Measurements from ENCODE around the gene RAD51B. TPM values are rescaled to one million over a fixed set of nuclear protein-coding genes. Genes with fewer than 3 reads are reported as not detected.

RAD51B gene
- total and polyA plus RNA-seq, 8 donors = 1.8 to 30.7 (median 15.3) TPM

- Histone ChIP-seq H3K36me3 (no peaks in the 10 kb centered on the region), H3K4me3 (no peak overlapping the region), H3K9me3 (no peaks in the 10 kb centered on the region), H3K27me3 (no peaks in the 10 kb centered on the region), H3K27ac (peak overlapping the region in 1 of 5 donors; percentile 14), H3K4me1 (peaks cover 38 to 73% (median 52%) of the 10 kb centered on the region in 4 donors)
- no peak for TF ChIP-seq POLR2A (IDR thresholded peaks at IDR 0.05)
- no peak for TF ChIP-seq POLR2AphosphoS5 (IDR thresholded peaks at IDR 0.05)
- no peak for TF ChIP-seq CTCF (IDR thresholded peaks at IDR 0.05)
- TF ChIP-seq EP300 (IDR thresholded peaks at IDR 0.05) = no peak
- intact Hi-C loops (cut with DNase I; ENCODE audit: low total_unique reads) = no loop called here
- WGBS, 5 donors = 25 to 55% (median 36%) methylated on average over 2 to 3 of the region's 3 CpGs
- DNase-seq = peak in 1 of 2 donors; percentile 52
These were observed 938.7 kb downstream of the RAD51B start for GRCh38 chr14:68758301-68758700.

GRCh38 chr14:68759017-68759560, 939.5 kb downstream of the RAD51B start:
- no peak overlapping the region for H3K27ac ChIP-seq
- H3K4me3 ChIP-seq = no peak overlapping the region
- no peak for DNase-seq
- 86 to 97% (median 93%) methylated on average over 8 of the region's 8 CpGs for WGBS, 5 donors
- TF ChIP-seq POLR2AphosphoS5 (IDR thresholded peaks at IDR 0.05) = no peak
- no peak for TF ChIP-seq EP300 (IDR thresholded peaks at IDR 0.05)
- TF ChIP-seq CTCF (IDR thresholded peaks at IDR 0.05) = no peak
- TF ChIP-seq POLR2A (IDR thresholded peaks at IDR 0.05) = no peak
- H3K9me3 ChIP-seq = no peaks in the 10 kb centered on the region
- H3K27me3 ChIP-seq = no peaks in the 10 kb centered on the region
- H3K36me3 ChIP-seq = no peaks in the 10 kb centered on the region
- peaks cover 43 to 80% (median 57%) of the 10 kb centered on the region in 4 donors for H3K4me1 ChIP-seq
- intact Hi-C loops (cut with DNase I; ENCODE audit: low total_unique reads) = no loop called here

- intact Hi-C loops (cut with DNase I; ENCODE audit: low total_unique reads) = no loop called here
- Histone ChIP-seq H3K27me3 (no peaks in the 10 kb centered on the region), H3K27ac (no peak overlapping the region), H3K4me3 (no peak overlapping the region), H3K4me1 (peaks cover 43 to 80% (median 59%) of the 10 kb centered on the region in 4 donors), H3K36me3 (no peaks in the 10 kb centered on the region), H3K9me3 (no peaks in the 10 kb centered on the region)
- no peak for TF ChIP-seq POLR2A (IDR thresholded peaks at IDR 0.05)
- no peak for TF ChIP-seq EP300 (IDR thresholded peaks at IDR 0.05)
- no peak for TF ChIP-seq POLR2AphosphoS5 (IDR thresholded peaks at IDR 0.05)
- TF ChIP-seq CTCF (IDR thresholded peaks at IDR 0.05) = no peak
- 72 to 89% (median 81%) methylated on average over 5 of the region's 5 CpGs for WGBS, 5 donors
- no peak for DNase-seq
These were observed 940.4 kb downstream of the RAD51B start for GRCh38 chr14:68759937-68760336.

GRCh38 chr14:68760761-68761160, 941.2 kb downstream of the RAD51B start:
- Histone ChIP-seq H3K36me3 (no peaks in the 10 kb centered on the region), H3K4me1 (peaks cover 42 to 77% (median 57%) of the 10 kb centered on the region in 4 donors), H3K4me3 (no peak overlapping the region), H3K9me3 (no peaks in the 10 kb centered on the region), H3K27ac (no peak overlapping the region), H3K27me3 (no peaks in the 10 kb centered on the region)
- TF ChIP-seq EP300 (IDR thresholded peaks at IDR 0.05) (no peak), POLR2AphosphoS5 (IDR thresholded peaks at IDR 0.05) (no peak), POLR2A (IDR thresholded peaks at IDR 0.05) (no peak), CTCF (IDR thresholded peaks at IDR 0.05) (no peak)
- DNase-seq = no peak
- intact Hi-C loops (cut with DNase I; ENCODE audit: low total_unique reads) = no loop called here
- WGBS, 5 donors = 34 to 55% (median 41%) methylated on average over 2 of the region's 2 CpGs
